SK-N-SH (cell line): Measurements from ENCODE around the gene HOXC11. TPM values are rescaled to one million over a fixed set of nuclear protein-coding genes. Genes with fewer than 3 reads are reported as not detected.

ENCODE experiments used
- CTCF ChIA-PET: fragments of 300-600, 350-600 bp; formaldehyde crosslinking; extraction: SDS; loops from one replicate; lab custom pipeline; 2021; lab: Yijun Ruan, JAX
- POLR2A ChIA-PET: fragments of 350-600 bp; sonication (Branson Sonifier 250); formaldehyde crosslinking; extraction: SDS; loops from one replicate; lab custom pipeline; 2020; ENCODE audit warnings: antibody characterized with exemption, inconsistent platforms; lab: Yijun Ruan, JAX
- DNase-seq: peaks from one replicate; pipeline ENCODE4 v3.0.0; 2012
- H2AFZ ChIP-seq: fragments of 200-600 bp; sonication (generic); 2 replicates; pipeline ENCODE4 v1.8.1; 2016; ENCODE audit warnings: antibody characterized with exemption, mild to moderate bottlenecking, low read depth
- H3F3A ChIP-seq: fragments of 200-600 bp; sonication (generic); replicated peaks from 2 replicates; pipeline ENCODE3; 2016; ENCODE audit warnings: antibody characterized with exemption, mild to moderate bottlenecking; ENCODE audit not compliant: insufficient read depth
- H3K27ac ChIP-seq, 2 experiments: fragments of 200-500 bp in 1 of 2; fragments of 200-600 bp in 1 of 2; sonication (Bioruptor generic) in 1 of 2; sonication (generic), shearing (Covaris generic) in 1 of 2; 2 replicates each; pipeline versions ENCODE4 v1.5.1 to v1.6.1; 2014 to 2016; ENCODE audit warnings: low read depth in 2 of 2, inconsistent platforms in 1 of 2, low read length in 1 of 2, mild to moderate bottlenecking in 1 of 2, mixed read lengths in 1 of 2
- H3K27me3 ChIP-seq: fragments of 200-600 bp; sonication (generic), shearing (Covaris generic); 2 replicates; pipeline ENCODE4 v1.6.1; 2016; ENCODE audit warnings: mixed run types; ENCODE audit not compliant: insufficient read depth
- H3K36me3 ChIP-seq, 2 experiments: fragments of 200-500 bp in 1 of 2; fragments of 200-600 bp in 1 of 2; sonication (Bioruptor generic) in 1 of 2; sonication (generic) in 1 of 2; replicated peaks in 1 of 2; 2 replicates each; pipeline versions ENCODE3 to v1.5.1; 2014 to 2016; ENCODE audit warnings: low read length in 1 of 2, mild to moderate bottlenecking in 1 of 2; ENCODE audit not compliant: insufficient read depth in 2 of 2, control insufficient read depth in 1 of 2
- H3K4me1 ChIP-seq, 2 experiments: fragments of 200-500 bp in 1 of 2; fragments of 200-600 bp in 1 of 2; sonication (Bioruptor generic) in 1 of 2; sonication (generic), shearing (Covaris generic) in 1 of 2; 2 replicates each; pipeline versions ENCODE4 v1.5.1 to v1.6.1; 2014 to 2016; ENCODE audit warnings: low read depth in 1 of 2, low read length in 1 of 2, mixed run types in 1 of 2; ENCODE audit not compliant: insufficient read depth in 2 of 2, control insufficient read depth in 1 of 2
- H3K4me2 ChIP-seq: fragments of 200-600 bp; sonication (generic), shearing (Covaris generic); 2 replicates; pipeline ENCODE4 v1.6.1; 2017; ENCODE audit warnings: mixed run types
- H3K4me3 ChIP-seq, 2 experiments: fragments of 200-500 bp in 1 of 2; fragments of 200-600 bp in 1 of 2; sonication (Bioruptor generic) in 1 of 2; sonication (generic), shearing (Covaris generic) in 1 of 2; 2 replicates each; pipeline versions ENCODE4 v1.5.1 to v1.8.1; 2014 to 2016; ENCODE audit warnings: low read depth in 2 of 2, inconsistent platforms in 1 of 2, low read length in 1 of 2, mild to moderate bottlenecking in 1 of 2, mixed read lengths in 1 of 2, moderate library complexity in 1 of 2
- H3K79me2 ChIP-seq: fragments of 200-600 bp; sonication (generic); 2 replicates; pipeline ENCODE4 v1.8.1; 2017; ENCODE audit warnings: mild to moderate bottlenecking; ENCODE audit not compliant: insufficient read depth
- H3K9ac ChIP-seq: fragments of 200-600 bp; sonication (generic); 2 replicates; pipeline ENCODE4 v1.6.1; 2017; ENCODE audit warnings: mixed run types
- H3K9me2 ChIP-seq: fragments of 200-600 bp; sonication (generic); 2 replicates; pipeline ENCODE4 v1.6.1; 2017; ENCODE audit warnings: mixed run types
- H3K9me3 ChIP-seq: fragments of 200-600 bp; sonication (generic); 2 replicates; pipeline ENCODE4 v1.6.1; 2017; ENCODE audit warnings: mixed run types, mild to moderate bottlenecking, moderate library complexity
- H4K20me1 ChIP-seq: fragments of 200-600 bp; sonication (generic); 2 replicates; pipeline ENCODE4 v1.6.1; 2017; ENCODE audit warnings: mild to moderate bottlenecking, mixed run types; ENCODE audit not compliant: insufficient read depth
- CTCF ChIP-seq: fragments of 200-600 bp; sonication (generic); IDR thresholded peaks from 2 replicates; pipeline ENCODE4 v1.6.1; 2017; ENCODE audit warnings: antibody characterized with exemption, mild to moderate bottlenecking, moderate library complexity
- ELF1 ChIP-seq: IDR thresholded peaks from 2 replicates; pipeline ENCODE4 v1.4.0; 2012
- EP300 ChIP-seq, 2 experiments: IDR thresholded peaks; 2 replicates each; pipeline versions ENCODE4 v1.4.0 to v1.6.1; 2012; ENCODE audit warnings: borderline replicate concordance in 1 of 2, low read depth in 1 of 2, low read length in 1 of 2
- EZH2phosphoT487 ChIP-seq: fragments of 200-600 bp; sonication (generic); IDR thresholded peaks from 2 replicates; pipeline ENCODE4 v1.6.1; 2017; ENCODE audit warnings: low read depth, mixed run types, mild to moderate bottlenecking, antibody characterized with exemption, moderate library complexity, borderline replicate concordance
- FOXJ3 ChIP-seq: sonication (generic); formaldehyde crosslinking; IDR thresholded peaks from 2 replicates; pipeline ENCODE4 v1.5.1; 2020; ENCODE audit warnings: mild to moderate bottlenecking, missing genetic modification reagents
- FOXM1 ChIP-seq: IDR thresholded peaks from 2 replicates; pipeline ENCODE4 v1.4.0; 2012; ENCODE audit warnings: low read depth, mild to moderate bottlenecking
- GABPA ChIP-seq: IDR thresholded peaks from 2 replicates; pipeline ENCODE4 v1.4.0; 2012; ENCODE audit warnings: low read depth, mild to moderate bottlenecking
- GATA2 ChIP-seq: sonication (generic); formaldehyde crosslinking; IDR thresholded peaks from 2 replicates; pipeline ENCODE4 v1.5.0; 2020; ENCODE audit warnings: mild to moderate bottlenecking, missing genetic modification reagents
- IRF3 ChIP-seq: fragments of 150-350 bp; IDR thresholded peaks from 2 replicates; pipeline ENCODE4 v1.6.1; 2016; ENCODE audit warnings: mild to moderate bottlenecking, low read depth, low read length
- JUND ChIP-seq: IDR thresholded peaks from 2 replicates; pipeline ENCODE4 v1.4.0; 2012
- MEF2A ChIP-seq: IDR thresholded peaks from 2 replicates; pipeline ENCODE4 v1.4.0; 2012; ENCODE audit warnings: low read depth, borderline replicate concordance
- PBX3 ChIP-seq: IDR thresholded peaks from 2 replicates; pipeline ENCODE4; 2012
- RFX5 ChIP-seq: IDR thresholded peaks from 2 replicates; pipeline ENCODE4 v1.6.1; 2012; ENCODE audit warnings: mild to moderate bottlenecking, improper control_type of control experiment, low read length
- RXRA ChIP-seq: IDR thresholded peaks from 2 replicates; pipeline ENCODE4 v1.4.0; 2012; ENCODE audit warnings: low read depth, mild to moderate bottlenecking, borderline replicate concordance
- SIN3A ChIP-seq: IDR thresholded peaks from 2 replicates; pipeline ENCODE4 v1.6.1; 2012; ENCODE audit warnings: low read depth, mild to moderate bottlenecking, low read length, moderate library complexity, borderline replicate concordance
- SMC3 ChIP-seq: IDR thresholded peaks from 2 replicates; pipeline ENCODE4 v1.6.1; 2012; ENCODE audit warnings: low read depth, low read length, improper control_type of control experiment
- TAF1 ChIP-seq: IDR thresholded peaks from 2 replicates; pipeline ENCODE4 v1.6.1; 2012; ENCODE audit warnings: low read depth, mild to moderate bottlenecking, low read length, moderate library complexity, borderline replicate concordance
- TCF12 ChIP-seq: IDR thresholded peaks from 2 replicates; pipeline ENCODE4 v1.4.0; 2012
- TEAD4 ChIP-seq: IDR thresholded peaks from 2 replicates; pipeline ENCODE4 v1.4.0; 2012; ENCODE audit warnings: mild to moderate bottlenecking, borderline replicate concordance; ENCODE audit not compliant: insufficient read depth
- USF1 ChIP-seq: IDR thresholded peaks from 2 replicates; pipeline ENCODE4 v1.4.0; 2012; ENCODE audit warnings: low read depth, borderline replicate concordance
- WGBS: methylation state at CpG from one replicate; pipeline ENCODE4 v1.1.6; 2017; ENCODE audit warnings: low lambda C conversion rate; 5-methylcytosine and 5-hydroxymethylcytosine counted together
- polyA plus RNA-seq, 3 experiments: library from polyadenylated mRNA; depleted of rRNA; stranded (reverse); fragments of >200 nt; gene quantifications; 2 replicates each; pipeline ENCODE4 v1.2.3, GENCODE V29; 2012

Gene HOXC11
- polyA plus RNA-seq, 1 of the 3 experiments (the other 2 are of a cell fraction), result not detected

GRCh38 chr12:53971129-53971528 is 1.8 kb upstream of the HOXC11 start:
- 45% methylated on average over 3 of the region's 3 CpGs for WGBS
- peaks cover 3% of the 10 kb centered on the region for H3F3A ChIP-seq
- no peaks in the 10 kb centered on the region for H3K79me2 ChIP-seq
- peaks cover 100% of the 10 kb centered on the region for H3K27me3 ChIP-seq
- H3K4me2 ChIP-seq, result no peak overlapping the region
- H3K27ac ChIP-seq, result no peak overlapping the region
- H4K20me1 ChIP-seq, result 0 out of 2 replicates have a peak, but pooled peaks cover 2% of the 10 kb centered on the region
- H3K4me3 ChIP-seq, result no peak overlapping the region
- no peaks in the 10 kb centered on the region for H3K36me3 ChIP-seq
- H2AFZ ChIP-seq, result no peak overlapping the region
- no peak overlapping the region for H3K9ac ChIP-seq
- POLR2A ChIA-PET, result no interaction called here
- TF ChIP-seq EP300 (IDR thresholded peaks at IDR 0.05; ENCODE audit: borderline replicate concordance in 1 of 2, low read depth in 1 of 2, low read length in 1 of 2) (no peak), TAF1 (no peak), GATA2 (CRISPR knock-in tag) (no peak), JUND (no peak), ELF1 (no peak), TEAD4 (no peak), TCF12 (no peak), IRF3 (no peak), SMC3 (no peak), USF1 (no peak), FOXM1 (no peak), GABPA (no peak), PBX3 (no peak), RFX5 (no peak), MEF2A (no peak)
- CTCF ChIA-PET, result interaction anchor here (1.8 to 12.7 kb wide), 2 partner anchors 17 to 35 kb away, joined by 6 to 134 read pairs; partner anchors contain the start of gene HOXC10
- no peaks in the 10 kb centered on the region for H3K9me3 ChIP-seq
- no peaks in the 10 kb centered on the region for H3K9me2 ChIP-seq
- peaks cover 0 to 2% of the 10 kb centered on the region in 2 experiments; a peak in 1 of 4 replicates for H3K4me1 ChIP-seq
- DNase-seq, result no peak

GRCh38 chr12:53971686-53972085 is 1.2 kb upstream of the HOXC11 start:
- no peak overlapping the region for H3K9ac ChIP-seq
- H3K4me1 ChIP-seq, result peaks cover 0 to 2% of the 10 kb centered on the region in 2 experiments; a peak in 1 of 4 replicates
- no peak overlapping the region for H3K27ac ChIP-seq
- H3K9me3 ChIP-seq, result no peaks in the 10 kb centered on the region
- no peak overlapping the region for H3K4me3 ChIP-seq
- no peak overlapping the region for H3K4me2 ChIP-seq
- DNase-seq, result no peak
- H3K36me3 ChIP-seq, result no peaks in the 10 kb centered on the region
- POLR2A ChIA-PET, result no interaction called here
- H3K27me3 ChIP-seq, result peaks cover 100% of the 10 kb centered on the region
- TF ChIP-seq CTCF, result no peak
- TF ChIP-seq SIN3A, result no peak
- no peak for TF ChIP-seq EZH2phosphoT487
- TF ChIP-seq EP300 (IDR thresholded peaks at IDR 0.05; ENCODE audit: borderline replicate concordance in 1 of 2, low read depth in 1 of 2, low read length in 1 of 2), result no peak
- TF ChIP-seq SMC3, result no peak
- TF ChIP-seq RXRA, result no peak
- no peak for TF ChIP-seq FOXJ3 (CRISPR knock-in tag)
- no peaks in the 10 kb centered on the region for H3K9me2 ChIP-seq
- CTCF ChIA-PET, result interaction anchor here (1.0 to 12.7 kb wide), 4 partner anchors 10 to 34 kb away, joined by 3 to 134 read pairs (median 4); partner anchors contain the start of genes HOXC10 and HOXC12
- H3F3A ChIP-seq, result peaks cover 3% of the 10 kb centered on the region
- 0 out of 2 replicates have a peak, but pooled peaks cover 2% of the 10 kb centered on the region for H4K20me1 ChIP-seq
- WGBS, result 50% methylated on average over 1 of the region's 2 CpGs
- no peaks in the 10 kb centered on the region for H3K79me2 ChIP-seq
- H2AFZ ChIP-seq, result no peak overlapping the region
